ENCODE data around the gene MAD1L1.
"Not testable (repeated sequence)": the region's sequence is repeated elsewhere in the genome, so short reads cannot be mapped to it uniquely, and the experiment has no call there.

Gene MAD1L1

DNA sequence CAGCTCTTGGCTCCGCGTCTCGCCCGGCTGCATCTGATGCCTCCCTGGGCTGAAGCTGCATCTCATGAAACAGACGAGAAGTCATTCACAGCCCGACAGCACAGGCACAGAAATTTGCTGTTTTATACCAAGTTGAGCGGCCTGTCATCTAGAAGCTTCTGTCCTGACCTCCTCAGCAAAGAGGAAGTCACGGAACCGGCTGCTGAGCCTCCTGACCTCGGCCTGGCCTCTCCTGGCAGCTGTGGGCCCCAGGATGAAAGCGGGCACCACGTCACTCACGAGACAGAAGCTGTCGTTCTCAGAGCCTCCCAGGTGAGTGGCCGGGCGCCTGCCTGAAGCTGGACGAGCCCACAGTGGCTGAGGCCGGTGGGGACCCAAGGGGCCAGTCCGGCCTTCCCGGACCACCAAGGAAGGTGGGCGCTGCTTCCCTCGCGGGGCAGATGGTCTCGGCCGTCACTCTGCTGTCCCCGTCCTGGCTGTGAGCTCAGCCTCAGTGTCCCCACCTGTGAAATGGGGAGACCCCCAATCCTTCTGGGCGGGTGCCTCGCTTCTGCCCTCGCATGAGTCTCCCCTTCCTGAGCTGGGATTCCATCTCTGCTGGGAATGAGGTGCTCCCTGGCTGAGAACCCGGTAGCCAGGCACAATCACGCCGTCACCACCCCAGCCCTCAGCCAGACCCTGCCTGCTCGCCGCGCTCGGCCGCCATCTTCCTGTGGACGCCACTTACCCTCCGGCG lies 391.3 kb downstream of the MAD1L1 start:
- not testable (repeated sequence) for DNase-seq (ENCODE audit: low read depth in 2 of 2)

DNA sequence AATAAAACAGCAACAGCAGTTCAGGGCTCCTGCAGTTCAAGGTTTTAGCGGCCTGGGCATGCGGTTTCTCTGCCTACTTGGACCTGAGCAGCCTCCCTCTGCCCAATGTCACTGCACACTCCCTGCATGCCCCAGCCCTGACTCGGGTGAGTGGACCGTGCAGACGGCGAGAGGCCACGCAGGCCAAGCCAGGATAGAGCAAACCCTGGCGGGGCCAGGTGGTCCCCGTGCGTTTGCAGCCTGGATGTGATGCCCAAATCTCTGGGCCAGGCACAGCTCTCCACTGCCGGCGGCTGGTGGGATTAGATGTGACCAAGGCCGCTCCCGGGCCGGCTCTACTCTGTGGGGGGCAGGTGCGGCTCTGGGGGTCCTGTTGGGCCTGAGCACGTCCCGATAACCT lies 392.0 kb downstream of the MAD1L1 start:
- not testable (repeated sequence) for DNase-seq (ENCODE audit: low read depth in 2 of 2)

DNA sequence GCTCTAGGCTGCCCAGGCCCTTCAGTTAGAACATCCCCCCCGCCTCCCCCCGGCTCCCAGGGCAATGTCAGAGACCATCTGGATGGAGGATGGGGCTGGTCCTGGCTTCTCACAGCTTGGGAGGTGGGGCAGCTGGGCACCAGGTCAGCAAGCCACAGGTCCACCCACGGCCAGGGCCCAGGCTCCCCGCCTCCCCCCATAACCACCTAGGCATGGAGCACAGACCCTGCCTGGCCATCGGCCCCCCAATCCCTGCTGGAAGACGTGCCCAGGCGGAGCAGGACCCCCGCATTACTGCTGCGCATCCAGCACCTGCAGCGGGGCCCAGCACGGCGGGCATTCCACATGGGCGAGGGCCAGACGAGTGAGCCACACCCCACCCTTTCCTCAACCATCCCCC lies 393.0 kb downstream of the MAD1L1 start:
- no peak for DNase-seq (ENCODE audit: low read depth in 2 of 2)

DNA sequence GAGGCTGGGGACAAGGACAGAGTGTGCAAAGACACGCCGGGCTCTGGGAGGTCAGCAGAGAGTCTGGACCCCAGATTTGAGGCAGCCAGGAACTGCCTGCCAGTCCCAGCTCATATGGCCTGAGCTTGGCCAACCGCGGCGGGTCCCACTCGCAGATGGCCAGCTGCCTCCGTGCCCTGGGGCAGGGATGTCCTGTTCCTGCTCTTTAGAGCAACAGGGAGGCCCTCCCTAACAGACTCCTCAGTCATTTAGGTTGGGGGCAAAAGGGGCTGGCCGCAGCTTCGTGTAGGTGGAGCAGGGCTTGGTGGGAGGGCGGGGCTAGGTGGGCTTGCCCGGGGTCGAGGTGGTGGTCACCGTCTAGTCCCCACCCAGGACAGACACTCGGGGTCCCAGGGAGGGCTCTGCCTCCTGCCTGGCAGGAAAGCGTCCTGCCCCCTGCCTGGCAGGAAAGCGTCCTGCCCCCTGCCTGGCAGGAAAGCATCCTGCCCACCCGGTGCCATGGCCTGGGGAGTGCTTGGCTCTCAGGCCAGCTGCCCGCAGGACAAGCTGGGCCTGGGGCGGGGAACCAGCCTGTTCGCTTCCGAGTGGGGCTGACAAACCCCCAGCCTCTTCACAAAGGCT lies 393.7 kb downstream of the MAD1L1 start:
- not testable (repeated sequence) for DNase-seq (ENCODE audit: low read depth in 2 of 2)

DNA sequence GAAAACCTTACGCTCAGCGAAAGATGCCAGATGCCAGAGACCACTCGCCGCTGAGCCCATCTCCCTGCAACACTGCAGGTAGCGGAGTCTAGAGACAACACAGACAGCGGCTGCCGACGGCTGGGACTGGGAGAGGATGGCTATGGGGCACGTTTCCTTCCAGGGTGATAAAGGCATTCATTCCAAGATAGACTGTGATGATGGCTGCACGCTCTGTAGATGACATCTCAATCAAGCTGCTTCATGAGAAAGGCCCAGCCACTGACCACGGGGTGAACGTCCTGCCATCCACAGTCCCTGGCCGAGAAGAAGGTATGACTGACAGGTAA lies 394.2 kb downstream of the MAD1L1 start:
- not testable (repeated sequence) for DNase-seq (ENCODE audit: low read depth in 2 of 2)

DNA sequence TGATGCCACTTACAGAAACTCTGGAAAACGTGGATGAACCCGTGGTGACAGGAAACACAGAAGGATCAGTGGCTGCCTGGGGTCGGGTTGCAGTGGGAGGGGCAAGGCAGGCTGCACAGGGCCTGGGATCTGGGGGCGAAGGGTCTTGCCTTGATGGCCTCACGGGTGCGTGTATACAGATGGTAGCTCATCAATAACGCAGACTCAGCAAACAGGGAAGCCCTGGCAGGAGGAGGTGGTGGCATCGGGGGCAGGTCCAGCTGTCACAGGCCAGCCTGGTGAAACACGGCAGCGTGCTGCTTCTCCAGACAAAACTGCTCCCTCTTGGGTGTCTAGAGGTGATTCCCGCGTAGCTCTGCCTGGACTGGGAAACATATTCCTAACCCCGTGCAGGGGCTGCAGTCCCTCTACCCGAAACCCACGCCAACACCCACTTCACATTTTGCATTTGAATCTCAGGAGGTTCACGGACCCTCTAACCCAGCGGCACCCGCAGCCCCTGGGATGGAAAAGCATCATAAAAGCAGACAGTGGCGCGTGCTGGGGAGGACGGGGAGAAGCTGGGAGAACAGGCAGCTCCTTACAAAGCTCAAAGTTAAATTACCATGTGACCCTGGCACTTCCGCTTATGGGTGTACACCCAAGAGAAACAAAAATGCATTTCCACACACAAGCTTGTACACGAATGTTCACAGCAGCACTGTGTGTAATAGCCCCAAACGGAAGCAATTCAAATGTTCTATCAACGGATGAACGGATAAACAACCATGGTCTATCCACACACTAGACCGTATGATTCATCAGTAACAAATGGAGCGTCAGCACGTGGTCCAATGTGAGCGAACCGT lies 394.8 kb downstream of the MAD1L1 start:
- not testable (repeated sequence) for DNase-seq (ENCODE audit: low read depth in 2 of 2)

DNA sequence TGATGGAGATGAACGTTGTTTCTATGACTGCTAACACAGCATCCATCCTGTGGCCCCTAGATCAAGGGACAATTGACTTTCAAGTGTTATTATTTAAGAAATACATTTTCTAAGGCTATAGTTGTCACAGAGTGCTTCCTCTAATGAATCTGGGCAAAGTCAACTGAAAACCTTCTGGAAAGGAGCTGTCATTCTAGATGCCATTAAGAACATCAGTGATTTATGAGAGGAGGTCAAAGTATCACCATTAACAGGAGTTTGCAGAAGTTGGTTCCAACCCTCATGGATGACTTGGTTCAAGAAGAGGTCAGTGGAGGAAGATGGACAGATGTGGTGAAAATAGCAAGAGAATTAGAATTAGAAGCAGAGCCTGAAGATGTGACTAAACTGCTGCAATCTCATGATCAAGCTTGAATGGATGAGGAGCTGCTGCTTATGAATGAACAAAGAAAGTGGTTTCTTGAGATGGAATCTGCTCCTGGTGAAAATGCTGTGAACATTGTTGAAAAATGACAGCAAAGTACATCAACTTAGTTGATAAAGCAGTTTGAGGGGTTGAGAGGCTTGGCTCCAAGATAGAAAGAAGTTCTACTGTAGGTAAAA lies 400.7 kb downstream of the MAD1L1 start:
- DNase-seq (ENCODE audit: low read depth in 2 of 2), result not testable (repeated sequence)

DNA sequence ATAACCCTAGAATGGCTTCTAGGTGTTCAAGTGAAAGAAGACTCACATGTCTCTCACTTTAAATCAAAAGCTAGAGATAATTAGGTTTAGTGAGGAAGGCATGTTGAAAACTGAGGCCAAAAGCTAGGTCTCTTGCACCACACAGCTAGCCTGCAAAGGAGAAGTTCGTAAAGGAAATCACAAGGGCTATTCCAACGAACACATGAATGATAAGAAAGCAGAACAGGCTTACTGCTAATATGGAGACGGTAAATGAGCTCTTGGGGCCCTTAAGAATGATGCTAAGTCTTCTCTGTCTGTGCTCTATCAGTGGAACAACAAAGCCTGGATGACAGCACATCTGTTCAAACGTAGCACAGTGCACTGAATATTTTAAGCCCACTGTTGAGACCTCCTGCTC lies 401.3 kb downstream of the MAD1L1 start:
- not testable (repeated sequence) for DNase-seq (ENCODE audit: low read depth in 2 of 2)

DNA sequence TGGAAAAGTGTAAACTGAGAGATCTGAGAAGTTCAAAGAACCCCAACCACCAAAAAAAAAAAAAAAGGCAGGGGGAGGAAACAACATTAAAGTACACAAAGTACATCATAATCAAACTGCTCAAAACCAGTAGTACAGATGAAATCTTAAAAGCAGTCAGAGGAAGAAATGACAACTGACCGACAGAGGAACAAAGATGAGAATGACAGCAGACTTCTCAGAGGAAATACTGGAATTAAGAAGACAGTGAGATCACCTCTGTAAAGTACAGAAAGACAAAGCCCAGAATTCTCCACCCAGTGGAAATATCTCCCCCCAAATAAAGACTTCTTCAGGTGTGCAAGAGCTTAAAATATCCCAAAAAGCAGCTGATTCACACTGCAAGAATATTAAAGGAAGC lies 403.1 kb downstream of the MAD1L1 start:
- DNase-seq (ENCODE audit: low read depth in 2 of 2), result not testable (repeated sequence)

DNA sequence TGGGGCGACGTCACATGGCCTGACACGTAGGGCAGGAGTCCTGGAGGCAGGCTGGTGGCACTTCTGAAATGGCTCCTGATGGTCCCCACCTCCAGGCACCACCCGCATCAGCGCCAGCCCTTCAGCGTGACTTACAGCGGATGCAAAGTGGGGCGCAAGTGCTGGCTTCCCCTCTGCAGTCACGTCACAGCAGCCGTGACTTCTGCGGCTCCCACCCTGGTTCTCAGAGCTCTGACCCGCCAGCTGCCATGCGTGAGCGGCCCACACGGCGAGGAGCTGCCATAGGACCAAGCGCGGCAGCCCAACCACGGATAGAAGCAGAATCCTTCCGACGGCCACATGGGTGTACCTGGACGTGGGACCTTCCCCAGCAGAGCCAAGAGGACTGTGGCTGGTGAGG lies 403.6 kb downstream of the MAD1L1 start:
- no peak for DNase-seq (ENCODE audit: low read depth in 2 of 2)

DNA sequence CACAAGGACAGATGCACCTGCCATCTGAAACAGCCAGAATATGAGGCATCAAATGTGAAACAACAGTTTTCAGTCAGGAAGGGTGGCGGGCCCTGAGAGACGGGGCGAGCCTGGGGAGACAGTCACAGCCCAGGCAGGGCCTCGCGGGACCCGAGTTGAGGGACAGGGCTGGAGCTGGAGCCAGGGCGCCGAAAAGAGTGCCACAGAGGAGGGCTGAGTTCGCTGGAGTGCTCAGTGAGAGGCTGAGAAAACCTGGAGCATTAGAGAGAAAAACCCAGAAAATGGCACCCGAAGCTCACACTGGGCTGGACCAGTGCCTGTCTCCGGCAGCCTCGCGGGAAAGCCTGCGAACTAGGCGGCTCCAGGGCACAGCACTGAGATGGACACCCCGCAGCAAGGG lies 404.6 kb downstream of the MAD1L1 start:
- DNase-seq (ENCODE audit: low read depth in 2 of 2), result not testable (repeated sequence)

DNA sequence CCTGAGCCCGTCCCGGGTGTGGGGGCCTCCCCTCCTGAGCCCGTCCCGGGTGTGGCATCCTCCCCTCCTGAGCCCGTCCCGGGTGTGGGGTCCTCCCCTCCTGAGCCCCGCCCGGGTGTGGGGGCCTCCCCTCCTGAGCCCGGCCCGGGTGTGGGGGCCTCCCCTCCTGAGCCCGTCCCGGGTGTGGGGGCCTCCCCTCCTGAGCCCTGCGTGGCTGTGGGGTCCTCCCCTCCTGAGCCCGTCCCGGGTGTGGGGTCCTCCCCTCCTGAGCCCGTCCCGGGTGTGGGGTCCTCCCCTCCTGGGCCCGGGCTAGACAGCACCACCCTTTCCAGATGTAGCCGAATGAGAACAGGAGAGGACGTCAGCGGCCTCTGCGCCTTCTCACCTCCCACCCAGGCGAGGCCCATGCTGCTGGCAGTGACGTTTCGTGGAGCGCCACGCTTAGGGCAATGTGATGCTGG lies 405.2 kb downstream of the MAD1L1 start:
- DNase-seq (ENCODE audit: low read depth in 2 of 2), result not testable (repeated sequence)

DNA sequence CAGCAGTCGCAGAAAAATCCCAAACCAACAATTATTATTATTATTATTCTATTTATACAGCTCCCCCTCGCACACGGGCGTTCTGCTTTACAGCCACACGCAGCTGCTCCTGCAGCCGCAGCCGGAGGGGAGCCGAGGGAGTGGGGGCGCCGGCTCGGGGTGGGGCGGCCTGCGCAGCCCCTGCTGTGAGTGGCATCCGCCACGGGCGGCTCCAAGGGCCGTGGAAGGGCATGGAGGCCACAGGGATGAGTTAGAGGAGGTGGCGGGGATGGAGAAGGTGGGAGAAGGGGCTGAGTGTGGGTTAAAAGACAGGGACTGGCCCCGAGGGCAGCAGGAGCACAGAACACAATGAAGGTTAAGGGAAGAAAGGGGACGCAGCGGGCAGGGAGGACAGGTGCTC lies 405.8 kb downstream of the MAD1L1 start:
- not testable (repeated sequence) for DNase-seq (ENCODE audit: low read depth in 2 of 2)

DNA sequence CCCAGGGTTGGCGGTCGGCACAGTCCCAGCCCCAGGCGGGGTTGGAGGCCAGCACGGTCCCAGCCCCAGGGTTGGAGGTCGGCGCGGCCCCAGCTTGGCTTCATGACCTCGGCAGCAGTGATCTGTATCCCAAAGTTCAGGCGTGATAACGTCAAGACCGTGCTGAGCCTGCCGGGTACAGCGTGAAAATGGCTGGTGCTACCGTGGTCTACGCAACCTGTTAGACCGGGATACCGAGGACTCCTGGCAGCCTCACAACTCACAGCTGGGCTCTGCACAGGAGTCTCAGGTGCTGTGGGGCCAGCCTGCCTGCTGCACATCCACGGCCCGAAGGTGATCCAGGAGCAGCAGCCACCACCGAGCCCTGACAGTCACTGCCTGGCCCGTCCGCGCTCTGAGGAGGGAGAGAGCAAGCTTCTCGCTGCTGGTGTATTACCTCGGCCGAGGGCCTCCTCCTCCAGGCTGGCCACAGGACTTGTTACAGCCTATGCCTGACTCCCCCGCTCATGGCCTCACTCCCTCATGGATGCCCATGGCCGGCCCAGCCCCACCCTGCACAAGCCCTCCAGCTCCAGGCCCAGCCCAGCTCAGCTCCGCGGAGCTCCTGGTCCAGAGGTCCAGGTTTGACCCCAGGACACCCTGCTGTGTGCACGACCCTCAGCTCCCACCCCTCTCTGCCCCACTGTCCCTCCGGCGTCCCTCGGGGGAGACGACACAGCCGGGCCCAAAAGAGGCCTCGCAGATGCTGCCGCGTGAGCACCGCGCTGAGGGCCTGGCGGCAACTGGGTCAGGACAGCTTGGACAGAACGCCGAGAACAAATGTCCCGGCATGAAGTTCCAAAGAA lies 406.6 kb downstream of the MAD1L1 start:
- no peak for DNase-seq (ENCODE audit: low read depth in 2 of 2)

DNA sequence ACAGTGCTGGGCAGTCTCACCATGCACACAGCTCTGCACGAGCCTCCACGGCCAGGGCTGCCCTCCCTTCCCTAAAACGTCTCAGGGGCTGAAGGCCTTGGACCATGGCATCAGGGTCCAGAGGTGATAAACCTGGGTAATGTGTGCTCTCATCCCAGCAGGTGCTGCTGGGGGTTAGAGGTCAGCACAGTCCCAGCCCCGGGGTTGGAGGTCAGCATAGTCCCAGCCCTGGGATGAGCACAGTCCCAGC lies 407.2 kb downstream of the MAD1L1 start:
- not testable (repeated sequence) for DNase-seq (ENCODE audit: low read depth in 2 of 2)

DNA sequence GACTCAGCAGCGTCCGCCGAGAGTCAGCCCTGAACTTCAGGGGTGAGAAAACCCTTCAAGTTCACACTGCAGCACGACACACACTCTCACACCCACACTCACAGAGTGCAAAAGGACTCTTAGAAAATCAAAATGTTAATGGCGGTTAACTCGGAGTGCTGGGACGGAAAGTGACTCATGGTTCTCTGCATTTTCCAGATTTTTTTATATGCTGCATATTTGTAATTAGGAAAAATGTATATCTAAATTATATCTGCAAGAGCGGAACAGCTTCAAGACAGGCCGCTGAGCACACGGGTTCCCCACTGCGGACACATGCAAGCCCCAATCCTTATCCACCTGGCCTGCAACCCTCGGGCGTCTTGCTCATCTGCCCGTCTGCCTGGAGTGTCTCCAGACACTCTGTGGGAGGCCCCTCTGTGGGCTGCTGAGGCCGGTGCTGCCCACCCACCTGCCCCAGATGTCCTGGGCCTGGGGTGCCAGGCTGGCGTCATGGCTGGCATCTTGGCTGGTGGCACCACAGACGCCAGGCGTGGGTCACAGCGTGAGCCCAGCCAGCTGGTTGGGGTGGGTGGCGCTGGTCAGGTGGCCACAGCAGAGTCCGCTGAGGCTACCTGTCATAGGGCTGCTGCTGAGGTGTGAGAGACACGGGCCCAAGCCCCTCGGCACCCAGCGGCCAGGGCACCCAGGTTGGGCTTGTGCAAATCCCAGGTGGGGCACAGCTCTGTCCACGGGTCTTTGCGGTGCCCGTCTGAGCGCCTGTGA lies 407.7 kb downstream of the MAD1L1 start:
- not testable (repeated sequence) for DNase-seq (ENCODE audit: low read depth in 2 of 2)

DNA sequence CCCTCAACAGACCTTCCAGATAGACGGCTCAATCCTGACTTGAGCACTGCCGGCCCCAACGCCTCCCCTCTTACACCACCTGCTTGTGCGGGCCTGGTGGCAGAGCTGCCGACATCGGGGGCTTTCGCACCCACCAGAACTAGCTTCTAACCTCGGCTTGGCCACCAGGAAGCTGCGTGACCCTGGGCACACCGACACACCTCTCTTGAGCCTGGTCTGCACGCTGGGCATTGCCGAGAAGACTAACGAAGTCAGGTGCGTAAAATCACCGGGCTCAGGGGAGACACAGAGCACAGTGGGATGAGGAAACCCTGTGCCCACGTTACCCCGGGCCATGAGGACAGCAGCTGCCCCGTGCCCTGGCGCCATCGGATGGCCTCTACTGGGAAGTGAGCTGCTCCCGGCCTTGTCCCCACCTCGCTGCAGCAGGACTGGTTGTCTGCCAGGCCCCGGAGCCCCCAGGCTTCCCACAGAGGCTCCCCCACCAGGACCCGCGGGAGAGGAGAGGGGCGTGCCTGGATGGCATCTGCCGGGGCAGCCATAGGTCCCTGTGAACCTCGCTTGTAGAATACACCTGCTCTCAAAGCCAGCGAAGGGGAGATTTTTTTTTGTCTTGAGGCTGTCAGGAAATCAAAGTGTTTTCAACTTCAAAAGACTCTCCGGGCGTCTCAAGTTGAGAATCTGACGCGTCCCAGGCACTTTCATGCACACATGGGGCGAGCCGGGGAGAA lies 408.4 kb downstream of the MAD1L1 start:
- not testable (repeated sequence) for DNase-seq (ENCODE audit: low read depth in 2 of 2)

DNA sequence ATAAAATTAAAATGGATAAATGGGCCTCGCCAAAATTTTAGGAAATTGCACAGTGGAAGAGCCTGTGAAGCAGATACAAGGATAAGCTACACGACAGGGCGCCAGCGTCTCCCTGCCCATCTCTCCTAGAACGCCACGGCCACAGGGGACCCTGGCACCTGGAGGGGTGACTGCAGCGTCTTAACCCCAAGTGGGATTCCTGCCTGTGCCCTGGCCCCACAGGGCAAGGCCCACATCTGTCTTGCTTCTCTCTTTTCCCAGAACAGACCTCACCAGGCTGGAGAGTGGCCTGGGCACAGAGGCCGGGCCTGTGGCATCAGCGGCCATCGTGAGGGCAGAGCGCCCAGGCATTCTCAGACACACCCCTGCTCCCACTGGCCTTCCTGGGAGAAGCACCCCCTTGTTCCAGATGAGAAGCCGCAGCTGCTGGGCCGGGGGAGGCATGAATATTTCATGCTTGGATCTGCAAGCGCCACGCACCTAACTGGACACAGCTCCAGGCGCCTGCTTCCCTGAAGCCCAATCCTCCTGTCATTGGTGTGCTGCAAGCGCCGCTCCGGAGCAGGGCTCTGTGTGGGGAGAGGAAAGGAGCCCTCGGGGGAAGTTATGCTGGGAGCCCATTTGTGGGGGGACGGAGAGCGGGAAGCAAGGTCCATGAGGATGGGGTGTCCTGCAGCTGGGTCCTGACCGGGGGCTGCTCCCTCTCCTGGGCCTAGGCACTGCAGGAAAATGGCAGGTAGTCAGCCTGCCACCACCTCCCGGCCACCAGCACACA lies 409.2 kb downstream of the MAD1L1 start:
- no peak for DNase-seq (ENCODE audit: low read depth in 2 of 2)

DNA sequence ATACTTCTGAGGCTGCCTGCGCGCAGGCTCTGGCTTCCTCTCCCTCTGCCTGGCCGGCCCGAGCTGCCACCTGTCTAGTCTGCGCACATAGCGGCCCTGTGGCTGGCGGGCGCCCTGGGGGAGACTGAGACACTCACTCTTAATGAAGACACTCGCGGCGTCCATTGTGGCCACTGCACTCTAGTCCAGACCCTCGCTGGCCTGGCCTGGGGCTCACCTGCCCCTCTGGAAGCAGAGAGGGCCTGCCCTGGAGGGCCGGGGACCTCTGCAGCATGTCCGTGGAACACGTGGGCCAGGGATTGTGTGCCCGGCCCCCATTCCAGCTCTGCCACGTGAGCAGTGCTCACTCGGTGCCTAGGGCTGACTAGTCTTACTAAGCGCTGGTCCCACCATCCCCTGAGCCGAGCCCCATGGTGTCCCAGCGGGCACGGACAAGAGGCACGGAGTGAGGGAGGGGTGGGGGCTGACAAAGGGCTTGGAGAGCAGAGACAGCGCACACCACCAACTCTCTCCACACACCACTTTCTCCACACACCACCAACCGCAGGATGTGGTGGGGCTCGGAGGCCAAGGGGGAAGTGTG lies 413.4 kb downstream of the MAD1L1 start:
- DNase-seq (ENCODE audit: low read depth in 2 of 2), result no peak

Data from fibroblast of skin of left biceps (primary cell).